ENCODE measurements around the gene COL4A1.

Gene COL4A1

DNA sequence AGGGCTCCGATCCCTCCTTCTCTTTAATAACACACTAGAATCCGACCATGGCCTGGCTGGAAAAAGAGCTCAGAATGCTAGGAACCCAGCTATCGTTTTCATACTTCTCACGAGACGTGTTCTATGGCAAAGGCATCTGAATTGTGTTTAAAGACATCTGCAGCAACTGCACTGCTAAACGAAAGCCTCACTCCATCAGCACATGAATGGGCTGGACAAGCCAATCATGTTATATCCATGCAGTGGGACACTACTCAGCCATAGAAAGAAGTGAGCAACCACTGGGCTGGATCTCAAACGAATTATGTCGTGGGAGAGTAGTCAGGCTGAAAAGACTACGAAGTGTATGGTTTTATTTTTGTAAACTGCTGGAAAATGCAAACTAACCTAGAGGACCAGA is 136.1 kb downstream of the COL4A1 start:
- no peak for DNase-seq (ENCODE audit: low read depth)
- no peak overlapping the region for H3K4me3 ChIP-seq (ENCODE audit: low read length)
- TF ChIP-seq, protein P1, sequence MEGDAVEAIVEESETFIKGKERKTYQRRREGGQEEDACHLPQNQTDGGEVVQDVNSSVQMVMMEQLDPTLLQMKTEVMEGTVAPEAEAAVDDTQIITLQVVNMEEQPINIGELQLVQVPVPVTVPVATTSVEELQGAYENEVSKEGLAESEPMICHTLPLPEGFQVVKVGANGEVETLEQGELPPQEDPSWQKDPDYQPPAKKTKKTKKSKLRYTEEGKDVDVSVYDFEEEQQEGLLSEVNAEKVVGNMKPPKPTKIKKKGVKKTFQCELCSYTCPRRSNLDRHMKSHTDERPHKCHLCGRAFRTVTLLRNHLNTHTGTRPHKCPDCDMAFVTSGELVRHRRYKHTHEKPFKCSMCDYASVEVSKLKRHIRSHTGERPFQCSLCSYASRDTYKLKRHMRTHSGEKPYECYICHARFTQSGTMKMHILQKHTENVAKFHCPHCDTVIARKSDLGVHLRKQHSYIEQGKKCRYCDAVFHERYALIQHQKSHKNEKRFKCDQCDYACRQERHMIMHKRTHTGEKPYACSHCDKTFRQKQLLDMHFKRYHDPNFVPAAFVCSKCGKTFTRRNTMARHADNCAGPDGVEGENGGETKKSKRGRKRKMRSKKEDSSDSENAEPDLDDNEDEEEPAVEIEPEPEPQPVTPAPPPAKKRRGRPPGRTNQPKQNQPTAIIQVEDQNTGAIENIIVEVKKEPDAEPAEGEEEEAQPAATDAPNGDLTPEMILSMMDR (IDR thresholded peaks at IDR 0.05; ENCODE audit: insufficient read depth, low read depth, low read length, missing control alignments), result no peak

DNA sequence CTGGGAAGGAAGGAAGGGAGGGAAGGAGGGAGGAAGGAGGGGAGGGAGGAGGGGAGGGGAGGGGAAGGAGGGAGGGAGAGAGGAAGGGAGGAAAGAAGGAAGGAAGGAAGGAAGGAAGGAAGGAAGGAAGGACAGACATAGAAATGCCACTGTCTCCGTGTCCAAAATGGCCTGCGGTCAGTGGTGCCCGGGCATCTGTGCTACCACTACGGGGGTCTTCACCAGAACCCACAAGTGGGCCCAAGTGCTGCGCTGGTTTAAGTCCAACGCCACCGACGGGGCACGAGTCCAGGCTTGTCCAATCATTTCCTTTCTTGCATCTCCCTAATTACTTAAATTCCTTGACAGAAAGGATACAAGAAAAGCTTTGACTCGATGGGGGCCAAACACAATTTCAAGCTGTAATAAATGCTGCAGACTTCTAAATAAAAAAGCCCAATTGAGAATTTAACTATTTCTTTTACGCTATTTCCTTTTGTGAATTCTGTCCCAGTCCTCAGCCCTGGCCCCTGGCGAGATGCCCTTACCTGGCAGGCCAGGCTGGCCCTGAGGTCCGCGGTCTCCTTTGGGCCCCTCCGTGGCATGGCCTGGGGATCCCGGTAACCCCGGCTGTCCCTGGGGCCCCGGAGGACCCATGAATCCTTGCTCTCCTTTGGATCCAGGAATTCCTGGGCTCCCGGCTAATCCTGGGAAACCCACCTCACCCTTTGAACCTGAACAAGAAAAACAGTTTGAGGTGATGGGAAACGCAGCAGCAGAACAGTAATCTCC is 136.8 kb downstream of the COL4A1 start:
- TF ChIP-seq, protein P1 (IDR thresholded peaks at IDR 0.05; ENCODE audit: insufficient read depth, low read depth, low read length, missing control alignments), result no peak
- no peak overlapping the region for H3K4me3 ChIP-seq (ENCODE audit: low read length)
- DNase-seq (ENCODE audit: low read depth), result no peak

DNA sequence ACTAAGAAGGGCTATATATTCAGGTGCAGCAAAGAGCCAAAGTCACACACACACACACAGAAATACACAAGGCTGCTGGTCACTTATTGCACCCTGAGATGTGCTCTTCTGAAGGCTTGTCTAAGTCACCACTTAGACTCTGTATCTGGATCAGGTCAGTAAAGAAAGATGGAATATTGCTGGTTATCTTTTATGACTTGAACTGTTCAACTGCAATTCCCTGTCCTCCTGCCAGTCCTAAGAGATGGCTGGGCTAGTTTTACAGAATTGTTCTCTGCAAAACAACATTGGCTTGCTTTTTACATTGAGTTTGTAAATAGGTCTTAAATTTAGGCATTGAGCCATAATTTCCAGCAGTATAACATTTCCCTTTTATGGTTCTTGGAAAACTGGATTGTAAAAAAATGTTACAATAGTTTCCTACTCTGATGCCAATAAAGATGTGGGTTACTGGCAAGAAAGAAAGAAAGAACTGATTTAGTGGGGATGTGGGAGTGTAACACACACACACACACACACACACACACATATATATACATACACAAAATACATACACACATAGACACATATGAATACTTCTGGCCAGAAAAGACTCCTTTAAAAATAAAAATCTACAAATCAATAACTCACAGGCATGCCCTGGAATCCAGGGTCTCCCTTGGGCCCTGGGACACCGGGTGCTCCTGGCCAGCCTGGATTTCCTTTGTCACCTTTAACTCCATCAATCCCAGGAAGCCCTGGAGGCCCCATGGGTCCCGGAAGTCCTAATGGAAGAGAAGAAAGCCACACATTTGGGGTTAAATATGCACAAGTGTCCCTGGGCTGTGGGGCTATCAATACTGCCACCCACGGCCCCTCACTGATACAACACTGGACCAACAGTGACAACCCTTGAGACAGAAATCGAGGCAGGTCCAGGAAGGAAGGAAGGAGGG is 137.7 kb downstream of the COL4A1 start:
- TF ChIP-seq, protein P1 (IDR thresholded peaks at IDR 0.05; ENCODE audit: insufficient read depth, low read depth, low read length, missing control alignments), result no peak
- H3K4me3 ChIP-seq (ENCODE audit: low read length), result no peak overlapping the region
- no peak for DNase-seq (ENCODE audit: low read depth)

DNA sequence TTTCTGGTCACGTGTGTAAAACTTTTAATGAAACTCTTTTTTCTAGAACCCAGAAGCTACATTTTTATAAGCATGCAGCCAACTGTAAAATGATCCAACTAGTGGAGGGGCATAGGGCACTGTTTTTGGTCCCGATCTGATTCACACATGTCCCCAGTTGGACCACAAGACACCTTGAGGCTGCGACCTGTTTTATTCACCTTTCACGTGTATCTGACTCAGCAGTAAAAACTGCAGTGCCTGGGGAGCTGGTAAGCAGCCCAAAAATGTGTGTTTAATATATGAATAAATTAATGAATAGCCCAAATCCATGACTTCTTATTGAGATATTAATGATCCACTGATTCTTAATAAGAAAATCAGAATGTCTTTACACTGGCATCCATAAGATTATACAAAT is 140.4 kb downstream of the COL4A1 start:
- no peak for DNase-seq (ENCODE audit: low read depth)
- TF ChIP-seq, protein P1 (IDR thresholded peaks at IDR 0.05; ENCODE audit: insufficient read depth, low read depth, low read length, missing control alignments), result no peak
- H3K4me3 ChIP-seq (ENCODE audit: low read length), result no peak overlapping the region

- TF ChIP-seq, protein P1 (IDR thresholded peaks at IDR 0.05; ENCODE audit: insufficient read depth, low read depth, low read length, missing control alignments), result no peak
- DNase-seq (ENCODE audit: low read depth), result no peak
Observed at GRCh38 chr13:110164706-110165105, 142.3 kb downstream of the COL4A1 start.

GRCh38 chr13:110162866-110163658 is 143.9 kb downstream of the COL4A1 start:
- TF ChIP-seq, protein P1 (IDR thresholded peaks at IDR 0.05; ENCODE audit: insufficient read depth, low read depth, low read length, missing control alignments), result no peak
- no peak for DNase-seq (ENCODE audit: low read depth)

More at GRCh38 chr13:110164706-110165105, 142.3 kb downstream of the COL4A1 start:
- H3K4me3 ChIP-seq (ENCODE audit: low read length), result no peak overlapping the region

More at GRCh38 chr13:110162866-110163658, 143.9 kb downstream of the COL4A1 start:
- H3K4me3 ChIP-seq (ENCODE audit: low read length), result no peak overlapping the region

Data from epithelial cell of esophagus (primary cell).